NCI-H69 (cell line): ENCODE measurements around the gene IPO5.
A peak's percentile ranks its signal among the peaks of the same experiment; 100 is the strongest.

ENCODE experiments used
- DNase-seq: peaks from one replicate; lab custom pipeline; 2025; lab: John Stamatoyannopoulos, UW

IPO5 gene

DNA sequence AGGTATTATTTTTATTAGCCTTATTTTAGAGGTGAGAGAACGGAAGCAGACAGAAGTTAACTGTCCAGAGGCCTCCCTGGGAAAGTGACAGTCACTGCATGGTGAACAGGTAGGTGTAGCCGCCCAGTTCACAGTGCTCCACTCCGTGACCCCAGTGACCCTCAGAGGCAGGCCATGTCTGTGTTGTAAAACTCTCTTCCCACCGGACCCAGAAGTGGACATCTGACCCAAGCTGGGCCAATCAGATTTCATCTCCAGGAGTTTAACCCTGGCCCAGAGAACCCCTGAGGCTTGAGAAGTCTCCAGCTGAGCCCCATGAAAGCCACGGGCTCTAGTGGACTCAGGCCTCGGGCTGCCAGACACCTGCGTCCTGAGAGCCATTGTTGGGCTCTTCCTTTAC is 105.8 kb downstream of the IPO5 start:
- no peak for DNase-seq

DNA sequence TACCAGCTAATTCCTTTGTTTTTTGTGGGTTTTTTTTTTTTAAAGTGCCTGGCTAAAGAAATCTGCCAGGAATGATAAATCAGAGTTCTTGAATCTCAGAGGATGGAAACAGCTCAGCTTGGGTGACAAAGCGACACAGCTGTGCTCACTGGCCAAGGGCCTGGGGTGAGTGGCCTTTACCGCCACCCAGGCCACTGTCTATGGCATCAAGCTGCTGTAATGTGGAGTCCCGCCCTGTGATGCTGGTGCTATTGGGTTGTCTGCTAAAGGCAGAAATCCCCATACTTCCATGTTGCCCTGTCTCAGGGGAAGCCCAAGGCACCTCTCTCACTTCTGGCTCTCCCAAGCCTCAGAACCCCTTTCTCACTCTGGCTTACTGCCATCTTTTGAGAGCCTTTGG is 106.8 kb downstream of the IPO5 start:
- no peak for DNase-seq

DNA sequence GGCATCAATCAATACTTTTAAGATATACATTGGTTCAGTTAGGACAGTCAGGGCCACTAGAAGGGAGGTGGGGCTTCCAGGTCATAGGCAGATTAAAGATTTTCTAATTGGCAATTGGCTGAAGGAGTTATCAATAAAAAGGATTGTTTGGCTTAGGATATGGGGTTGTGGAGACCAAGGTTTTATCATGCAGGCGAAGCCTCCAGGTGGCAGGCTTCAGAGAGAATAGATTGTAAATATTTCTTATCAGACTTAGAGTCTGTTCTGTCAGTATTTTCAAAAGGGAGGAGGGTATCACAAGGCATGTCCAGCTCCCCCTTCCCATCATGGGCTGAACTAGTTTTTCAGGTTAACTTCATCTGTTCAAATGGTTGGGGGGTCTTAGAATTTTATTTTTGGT is 112.0 kb downstream of the IPO5 start:
- DNase-seq: no peak

DNA sequence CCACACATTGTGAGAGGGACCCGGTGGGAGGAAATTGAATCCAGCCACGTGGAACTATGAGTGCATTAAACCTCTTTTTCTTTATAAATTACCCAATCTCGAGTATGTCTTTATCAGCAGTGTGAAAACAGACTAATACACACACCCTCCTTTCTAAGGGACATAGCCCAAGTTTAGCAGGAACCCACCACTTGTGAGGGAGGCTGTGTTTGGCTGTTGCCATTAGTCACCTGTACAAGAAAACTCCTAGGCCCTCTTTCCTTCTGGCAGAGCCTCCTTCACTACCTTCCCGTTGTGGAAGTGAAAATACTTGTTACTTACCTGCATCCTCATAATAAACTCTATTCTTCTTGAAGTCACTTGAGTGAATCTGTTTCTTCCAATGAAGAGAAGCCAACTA is 113.2 kb downstream of the IPO5 start:
- DNase-seq: no peak

DNA sequence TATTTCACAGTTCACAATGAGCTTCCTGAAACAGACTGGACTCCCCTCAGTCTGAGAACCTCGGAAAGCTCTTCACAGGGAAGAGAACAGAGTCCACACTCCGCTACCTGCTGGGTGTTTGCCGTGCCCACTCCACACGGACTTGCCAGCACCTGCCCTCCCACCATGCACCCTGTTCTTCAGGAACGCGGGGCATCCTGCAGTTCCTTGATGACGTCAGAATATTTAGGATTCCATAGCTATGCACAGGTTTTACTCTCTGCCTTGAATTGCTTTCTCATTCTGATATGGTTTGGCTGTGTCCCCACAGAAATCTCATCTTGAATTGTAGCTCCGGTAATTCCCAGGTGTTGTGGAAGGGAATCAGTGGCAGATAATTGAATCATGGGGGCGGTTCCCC is 115.0 kb downstream of the IPO5 start:
- DNase-seq: peak; percentile 63

DNA sequence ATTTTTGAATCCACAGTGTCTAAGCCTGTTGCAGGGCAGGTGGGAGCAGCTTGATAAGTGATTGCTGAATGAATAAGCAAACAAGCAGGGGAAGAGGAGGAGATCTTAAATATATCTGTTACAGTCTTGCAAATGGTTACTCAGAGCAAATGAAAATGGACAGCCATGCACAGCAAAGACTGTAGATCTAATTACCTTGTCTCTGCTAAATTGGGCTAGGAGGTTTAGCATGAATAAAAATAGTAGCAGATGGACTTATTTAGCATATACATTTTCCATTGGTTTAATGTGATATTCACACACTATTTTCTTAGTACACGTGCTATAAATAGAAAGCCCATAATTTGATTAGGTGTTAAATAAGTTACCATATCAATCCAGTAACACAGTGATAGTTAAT is 116.5 kb downstream of the IPO5 start:
- no peak for DNase-seq

DNA sequence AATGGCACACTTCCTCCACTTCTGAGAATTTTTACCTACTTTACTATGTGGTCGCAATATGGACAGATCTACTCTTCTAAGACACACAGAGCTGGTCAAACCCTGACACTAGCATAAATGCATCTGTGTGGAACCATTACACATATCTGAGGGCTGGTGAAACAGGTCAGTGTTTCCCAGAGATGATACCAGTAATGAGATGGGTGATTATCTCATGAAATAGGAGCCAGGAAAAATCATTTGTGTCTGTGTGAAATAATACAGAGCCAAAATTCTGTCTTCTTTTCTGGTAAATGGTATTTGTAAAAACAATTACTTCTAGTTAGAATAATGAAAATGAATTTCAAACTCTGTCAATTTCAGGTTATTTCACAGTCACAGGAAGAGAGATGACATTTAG is 117.8 kb downstream of the IPO5 start:
- DNase-seq: no peak

DNA sequence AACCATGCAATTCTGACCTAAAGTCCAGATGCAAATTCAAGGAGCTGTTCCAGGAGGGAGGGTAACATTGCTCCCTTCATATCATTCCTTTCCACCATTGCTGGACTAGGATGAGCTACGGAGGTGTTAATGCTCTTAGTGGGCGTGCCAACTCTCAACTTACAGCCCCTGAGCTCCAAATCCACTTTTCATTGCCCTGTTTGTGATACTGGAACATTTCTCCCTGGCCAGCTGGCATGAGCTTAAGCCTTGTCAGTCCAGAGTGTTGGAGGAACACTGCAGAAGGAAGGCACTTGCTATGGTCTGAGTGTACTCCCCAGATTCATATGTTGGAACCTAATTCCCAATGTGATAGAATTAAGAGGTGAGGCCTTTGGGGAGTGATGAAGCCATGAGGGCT is 119.0 kb downstream of the IPO5 start:
- DNase-seq: no peak
